GM12874 (cell line): ENCODE results near the gene REXO5.

Experiments
- TF ChIP-seq, protein P1 (sequence below): IDR thresholded peaks from 2 replicates; pipeline ENCODE4 v1.5.1; 2011; ENCODE audit warnings: low read depth, mild to moderate bottlenecking, control low read depth, low read length, moderate library complexity; ENCODE audit not compliant: insufficient read depth

The REXO5 gene

GRCh38 chr16:20860361-20860760 lies 54.0 kb downstream of the REXO5 start:
- TF ChIP-seq, protein P1, sequence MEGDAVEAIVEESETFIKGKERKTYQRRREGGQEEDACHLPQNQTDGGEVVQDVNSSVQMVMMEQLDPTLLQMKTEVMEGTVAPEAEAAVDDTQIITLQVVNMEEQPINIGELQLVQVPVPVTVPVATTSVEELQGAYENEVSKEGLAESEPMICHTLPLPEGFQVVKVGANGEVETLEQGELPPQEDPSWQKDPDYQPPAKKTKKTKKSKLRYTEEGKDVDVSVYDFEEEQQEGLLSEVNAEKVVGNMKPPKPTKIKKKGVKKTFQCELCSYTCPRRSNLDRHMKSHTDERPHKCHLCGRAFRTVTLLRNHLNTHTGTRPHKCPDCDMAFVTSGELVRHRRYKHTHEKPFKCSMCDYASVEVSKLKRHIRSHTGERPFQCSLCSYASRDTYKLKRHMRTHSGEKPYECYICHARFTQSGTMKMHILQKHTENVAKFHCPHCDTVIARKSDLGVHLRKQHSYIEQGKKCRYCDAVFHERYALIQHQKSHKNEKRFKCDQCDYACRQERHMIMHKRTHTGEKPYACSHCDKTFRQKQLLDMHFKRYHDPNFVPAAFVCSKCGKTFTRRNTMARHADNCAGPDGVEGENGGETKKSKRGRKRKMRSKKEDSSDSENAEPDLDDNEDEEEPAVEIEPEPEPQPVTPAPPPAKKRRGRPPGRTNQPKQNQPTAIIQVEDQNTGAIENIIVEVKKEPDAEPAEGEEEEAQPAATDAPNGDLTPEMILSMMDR = no peak

DNA sequence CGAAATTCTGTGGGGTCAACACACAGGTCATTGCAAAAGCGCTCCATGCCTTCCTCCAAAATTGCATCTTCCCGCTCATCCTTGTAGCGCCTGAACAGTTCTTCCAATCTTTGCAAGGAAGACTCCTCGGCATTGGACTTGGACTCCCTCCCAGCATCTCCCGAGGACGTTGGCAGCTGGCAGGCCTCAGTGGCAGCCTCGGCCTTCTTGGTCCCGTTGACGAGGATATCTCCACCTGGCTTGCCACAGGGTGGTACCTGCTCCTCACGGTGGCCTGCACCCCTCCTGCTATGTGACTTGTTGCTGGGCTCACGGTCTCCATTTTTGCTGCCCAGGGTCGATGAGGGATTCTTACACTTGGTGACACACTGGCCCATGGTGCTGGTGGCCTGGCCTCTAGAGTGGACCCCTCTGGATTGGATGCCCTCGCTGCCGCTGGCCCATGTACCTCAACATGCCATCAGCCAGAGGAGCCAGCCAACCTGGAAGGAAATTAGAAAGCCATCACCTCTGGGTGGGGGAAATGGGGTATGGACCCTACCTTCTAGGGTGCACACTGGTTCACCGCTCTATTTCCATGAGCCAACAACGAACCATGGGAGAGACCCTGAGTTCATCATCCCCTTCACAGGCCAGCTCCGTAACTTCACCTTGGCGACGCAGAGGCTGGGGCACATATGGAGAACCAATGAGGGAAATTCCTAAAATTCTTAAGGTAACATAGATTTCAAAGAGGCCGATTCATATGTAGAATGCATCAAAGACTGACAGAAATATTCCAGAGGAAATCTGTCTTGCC lies 56.0 kb downstream of the REXO5 start:
- TF ChIP-seq, protein P1 = no peak

- TF ChIP-seq, protein P1 = no peak
These were observed 59.2 kb downstream of the REXO5 start for GRCh38 chr16:20865420-20866131.

- TF ChIP-seq, protein P1 = no peak
These were observed 59.9 kb downstream of the REXO5 start for GRCh38 chr16:20866145-20866772.

DNA sequence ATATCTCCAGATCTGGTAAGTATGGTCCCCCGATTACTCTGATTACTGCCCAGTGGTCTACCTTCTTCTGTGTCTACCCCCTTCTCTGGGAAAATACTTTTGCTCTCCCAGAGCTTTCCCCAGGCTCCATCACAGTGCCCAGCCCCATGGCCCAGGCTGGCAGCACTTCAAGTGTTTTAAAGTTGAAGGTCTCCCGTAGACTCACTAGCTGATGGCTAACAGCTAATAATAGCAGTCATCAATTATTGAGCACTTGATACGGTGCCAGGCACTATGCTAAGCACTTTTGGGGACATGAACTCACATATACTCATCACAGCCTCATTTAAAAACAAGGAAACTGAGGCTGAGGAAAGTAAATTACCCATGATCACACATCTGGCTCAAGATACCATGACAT lies 60.5 kb downstream of the REXO5 start:
- TF ChIP-seq, protein P1 = no peak

- TF ChIP-seq, protein P1 = no peak
These were observed 61.3 kb downstream of the REXO5 start for GRCh38 chr16:20867585-20867984.

- TF ChIP-seq, protein P1 = no peak
These were observed 62.6 kb downstream of the REXO5 start for GRCh38 chr16:20868890-20869289.
